IPS-11a (cell line): ENCODE results near the gene PACRG.

Experiments used
- H3K4me3 ChIP-seq: one replicate; pipeline ENCODE4 v1.5.1; 2013; ENCODE audit warnings: low read depth, low read length, control low read depth

The PACRG gene

GRCh38 chr6:163126741-163127140 lies 399.0 kb downstream of the PACRG start:
- H3K4me3 ChIP-seq, result no peak overlapping the region

GRCh38 chr6:163127587-163127986 lies 399.8 kb downstream of the PACRG start:
- H3K4me3 ChIP-seq, result no peak overlapping the region

GRCh38 chr6:163128324-163128723 lies 400.6 kb downstream of the PACRG start:
- no peak overlapping the region for H3K4me3 ChIP-seq

- H3K4me3 ChIP-seq, result no peak overlapping the region
These were observed 404.4 kb downstream of the PACRG start for GRCh38 chr6:163132050-163132750.

DNA sequence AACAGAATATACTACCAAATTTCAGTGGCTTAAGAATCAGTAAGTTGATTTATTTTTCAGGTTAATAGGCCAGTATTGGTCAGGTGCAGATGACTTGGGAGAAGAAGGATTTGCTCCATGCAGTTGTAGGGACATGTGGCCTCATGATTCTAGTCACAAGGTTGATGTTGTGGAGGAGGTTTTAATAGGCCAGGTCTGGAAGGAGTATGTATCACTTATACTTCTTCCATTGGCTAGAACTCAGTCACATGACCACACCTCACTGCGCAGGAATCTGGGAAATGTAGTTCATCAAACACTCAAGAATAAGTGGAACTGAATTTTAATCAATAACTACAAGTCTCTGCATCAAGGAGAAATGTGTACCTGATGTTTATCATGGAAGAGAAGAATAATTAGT lies 405.2 kb downstream of the PACRG start:
- H3K4me3 ChIP-seq, result no peak overlapping the region

DNA sequence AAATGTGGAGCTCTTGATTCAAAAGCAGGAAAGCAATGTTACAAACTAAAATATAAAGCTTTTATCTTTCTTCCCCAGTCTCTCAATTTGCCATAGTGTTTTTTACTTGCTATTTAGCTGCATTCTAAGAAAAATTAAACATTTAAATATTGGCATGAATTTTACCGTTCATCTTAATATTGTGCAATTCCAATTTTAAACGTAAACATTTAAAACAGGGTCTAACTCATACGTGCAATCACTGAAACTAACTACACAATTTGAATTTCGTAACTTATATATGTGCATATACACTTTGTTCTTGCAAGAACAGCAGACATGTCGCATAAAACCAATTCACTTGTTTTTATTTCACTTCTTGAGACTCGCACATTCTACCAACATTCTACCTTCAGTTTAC lies 405.9 kb downstream of the PACRG start:
- H3K4me3 ChIP-seq, result no peak overlapping the region

- H3K4me3 ChIP-seq, result no peak overlapping the region
These were observed 409.1 kb downstream of the PACRG start for GRCh38 chr6:163136681-163137397.

GRCh38 chr6:163137398-163137881 lies 409.7 kb downstream of the PACRG start:
- no peak overlapping the region for H3K4me3 ChIP-seq

GRCh38 chr6:163146036-163146435 lies 418.3 kb downstream of the PACRG start:
- no peak overlapping the region for H3K4me3 ChIP-seq

DNA sequence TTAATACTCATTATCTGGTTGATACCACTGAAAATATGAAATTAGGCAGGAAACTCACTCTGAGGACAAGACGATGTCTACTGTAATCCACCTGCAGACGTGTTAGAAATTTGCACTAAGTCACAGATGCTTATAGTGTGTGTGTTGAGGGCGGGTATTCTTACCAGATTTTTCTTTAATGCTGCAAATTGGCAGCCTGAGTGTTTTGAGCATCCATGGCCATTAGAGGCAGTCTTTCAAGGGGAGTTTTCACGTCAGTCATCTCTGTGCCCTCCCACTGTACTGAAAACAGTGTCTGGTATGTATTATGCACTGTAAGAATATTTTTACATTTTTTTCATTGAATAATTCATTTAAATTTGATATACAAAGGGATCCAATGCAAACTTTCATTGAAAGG lies 420.2 kb downstream of the PACRG start:
- no peak overlapping the region for H3K4me3 ChIP-seq

DNA sequence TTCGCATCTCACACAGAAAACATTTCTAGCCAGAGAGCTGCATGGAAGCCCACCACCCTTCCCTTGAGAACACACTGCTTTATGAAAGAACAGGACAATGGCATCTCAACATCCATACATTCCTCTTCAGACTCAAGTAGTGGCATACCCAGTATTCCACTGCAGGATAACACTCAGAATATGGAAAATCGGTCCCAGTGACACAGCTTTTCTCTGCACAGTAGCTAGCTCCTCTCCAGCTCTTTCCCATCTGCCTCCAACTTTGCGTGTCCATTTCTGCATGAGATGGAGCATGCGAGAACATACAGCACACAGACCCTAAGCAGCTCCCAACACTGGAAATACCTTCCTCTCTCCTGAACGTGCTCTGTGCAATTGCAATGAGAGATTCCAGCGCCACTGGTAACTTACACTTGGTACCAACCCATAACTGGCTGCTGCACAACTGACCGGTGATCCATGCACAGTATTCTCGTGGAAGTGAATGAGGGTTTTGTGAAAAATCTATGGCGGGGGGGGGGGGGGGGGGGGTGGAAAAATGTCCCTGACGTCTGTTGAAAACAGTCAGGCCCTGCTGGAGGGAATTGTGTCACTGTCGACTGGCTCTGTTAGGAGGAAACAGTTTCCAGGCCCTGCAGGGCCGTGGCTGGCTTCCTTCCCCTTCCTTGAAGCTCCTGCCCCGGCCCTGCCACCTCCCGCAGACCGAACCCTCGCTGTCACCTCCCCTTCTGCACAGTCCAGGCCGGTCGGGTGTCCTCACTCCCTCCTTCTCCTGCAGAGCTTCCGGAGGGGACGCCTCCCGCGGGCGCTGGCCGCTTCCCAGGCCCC lies 420.9 kb downstream of the PACRG start:
- H3K4me3 ChIP-seq, result no peak overlapping the region

DNA sequence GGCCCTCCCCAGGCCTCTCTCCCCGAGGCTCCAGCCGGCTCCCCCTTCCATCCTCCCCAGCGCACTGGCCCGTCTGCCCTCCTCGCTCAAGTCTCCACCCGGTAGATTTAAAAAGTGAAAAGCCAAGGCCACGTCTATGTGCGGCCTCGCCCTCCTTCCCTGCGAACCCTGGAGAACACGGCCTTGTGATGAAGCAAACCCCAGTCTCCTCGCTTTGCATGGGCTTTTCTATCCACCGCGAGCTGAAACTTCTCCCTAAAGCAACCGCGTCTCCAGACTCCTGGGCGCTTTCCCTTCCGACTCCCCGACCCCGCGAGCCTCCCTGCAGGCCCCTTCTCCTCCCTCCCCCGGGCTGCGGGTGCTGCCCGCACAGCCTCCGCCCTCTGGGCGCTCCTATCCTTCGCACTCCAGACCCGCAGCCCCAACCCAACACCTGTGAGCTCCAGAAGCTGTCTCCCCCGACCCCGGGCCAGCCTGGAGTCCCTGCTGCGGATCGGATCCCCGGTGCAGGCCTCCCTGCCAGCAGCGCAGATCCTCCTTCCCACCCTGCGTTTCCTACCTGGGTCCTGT lies 421.6 kb downstream of the PACRG start:
- no peak overlapping the region for H3K4me3 ChIP-seq

DNA sequence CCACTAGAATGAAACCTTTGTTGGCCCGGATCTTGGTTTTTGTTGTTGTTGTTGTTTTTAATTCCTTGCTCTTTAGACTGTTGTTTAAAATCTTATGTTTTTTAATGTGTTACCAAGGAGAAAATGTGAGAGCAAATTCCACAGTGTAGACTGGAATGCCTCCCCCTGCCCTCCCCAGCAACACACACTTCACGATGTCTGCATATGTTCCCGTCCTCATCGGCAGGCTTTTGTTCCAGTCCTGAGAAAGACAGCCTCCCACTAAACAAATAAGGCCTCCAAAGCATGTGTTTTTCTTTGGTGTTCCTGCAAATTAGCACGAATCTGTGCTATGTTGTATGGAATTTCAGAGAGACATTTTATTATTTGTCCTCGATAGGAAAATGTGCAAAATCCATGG lies 423.4 kb downstream of the PACRG start:
- no peak overlapping the region for H3K4me3 ChIP-seq

DNA sequence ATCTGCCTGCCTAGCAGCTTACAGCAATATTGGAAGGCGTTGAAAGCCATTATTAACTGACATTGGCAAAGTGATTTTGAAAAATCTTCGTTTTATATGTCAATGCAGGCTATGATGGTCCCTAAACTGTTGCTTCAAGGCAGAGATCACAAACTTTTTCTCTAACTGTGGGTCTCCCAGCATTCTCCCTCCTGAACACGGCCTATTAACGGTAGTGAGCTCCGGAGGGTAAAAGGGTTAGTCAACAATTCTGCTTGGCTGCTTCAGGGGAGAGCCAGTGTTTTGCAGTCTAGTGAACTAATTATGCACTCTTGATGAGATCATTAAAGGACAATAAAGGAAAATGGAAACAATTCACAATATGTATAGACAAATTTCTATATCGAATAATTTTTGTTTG lies 424.9 kb downstream of the PACRG start:
- no peak overlapping the region for H3K4me3 ChIP-seq

- H3K4me3 ChIP-seq, result no peak overlapping the region
These were observed 431.3 kb downstream of the PACRG start for GRCh38 chr6:163159110-163159509.

GRCh38 chr6:163159689-163160088 lies 431.9 kb downstream of the PACRG start:
- H3K4me3 ChIP-seq, result no peak overlapping the region

DNA sequence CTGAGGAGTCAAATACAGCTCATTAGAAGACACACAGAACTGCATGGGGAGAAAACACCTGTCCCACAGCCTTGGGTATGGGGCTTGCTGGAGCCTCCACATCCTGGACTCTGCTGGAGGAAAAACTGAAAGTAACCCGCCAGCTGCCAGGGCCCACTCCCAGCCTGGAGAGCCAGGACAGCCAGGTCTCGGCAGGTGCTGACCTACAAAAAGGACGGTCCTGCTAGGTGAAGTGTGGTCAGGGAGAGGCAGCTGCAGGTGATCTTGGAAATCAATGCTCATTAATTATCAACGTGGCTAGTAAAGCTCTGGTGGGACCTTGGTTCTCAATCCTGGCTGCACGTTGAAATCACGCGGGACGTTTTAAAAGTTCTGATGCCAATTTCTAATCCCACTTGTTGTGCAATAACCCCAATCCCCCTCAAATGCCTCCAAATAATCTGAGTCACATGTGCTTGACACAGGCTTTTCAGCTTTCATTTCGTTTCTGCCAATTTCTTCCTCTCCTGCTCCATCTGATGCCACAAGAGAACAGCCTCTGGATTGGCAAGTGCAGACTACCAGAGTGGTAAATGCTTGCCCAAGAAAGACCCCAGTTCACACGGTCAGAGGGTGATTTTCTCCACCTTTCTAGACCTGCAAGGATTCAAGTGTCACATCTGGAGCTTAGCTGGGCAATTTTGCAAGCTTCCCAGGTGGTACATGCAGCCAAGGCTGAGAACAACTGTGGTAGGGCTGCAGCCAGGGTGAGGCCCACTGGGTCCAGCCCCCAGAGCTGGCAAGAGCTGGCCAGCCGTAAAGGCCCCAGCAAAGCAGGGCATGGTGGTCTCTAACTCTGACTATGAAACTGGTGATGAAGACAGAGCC lies 434.5 kb downstream of the PACRG start:
- H3K4me3 ChIP-seq, result no peak overlapping the region

GRCh38 chr6:163162874-163163213 lies 435.1 kb downstream of the PACRG start:
- H3K4me3 ChIP-seq, result no peak overlapping the region

GRCh38 chr6:163164175-163164900 lies 436.6 kb downstream of the PACRG start:
- no peak overlapping the region for H3K4me3 ChIP-seq
